Tibial nerve (tissue), 4 donors: ENCODE measurements around the gene AQP1. TPM values are rescaled to one million over a fixed set of nuclear protein-coding genes. Genes with fewer than 3 reads are reported as not detected.

Source experiments
- DNase-seq, 2 donors: peaks; one replicate each; pipeline ENCODE4 v3.0.0-alpha.2; 2019; ENCODE audit warnings: low spot score in 2 of 2
- H3K27ac ChIP-seq, 4 donors: fragments of 200-600 bp; sonication (generic) in 3 of 4; one replicate each; pipeline ENCODE4 v1.5.1; 2017 to 2019; ENCODE audit warnings: mild to moderate bottlenecking in 1 of 4
- H3K27me3 ChIP-seq, 2 donors: fragments of 200-600 bp; sonication (generic) in 1 of 2; one replicate each; pipeline versions ENCODE4 v1.5.1 to v1.6.0; 2017 to 2019
- H3K36me3 ChIP-seq, 3 donors: fragments of 200-600 bp; sonication (generic); one replicate each; pipeline ENCODE4 v1.5.1; 2018 to 2019
- H3K4me1 ChIP-seq, 4 donors: fragments of 200-600 bp; sonication (generic) in 3 of 4; one replicate each; pipeline ENCODE4 v1.5.1; 2017 to 2019
- H3K4me3 ChIP-seq, 4 donors: fragments of 200-600 bp; sonication (generic) in 3 of 4; one replicate each; pipeline ENCODE4 v1.5.1; 2017 to 2019; ENCODE audit warnings: mild to moderate bottlenecking in 1 of 4, moderate library complexity in 1 of 4
- H3K9me3 ChIP-seq, 4 donors: fragments of 200-600 bp; sonication (generic) in 3 of 4; one replicate each; pipeline ENCODE4 v1.5.1; 2017 to 2019
- EP300 ChIP-seq, 2 donors: sonication (generic); formaldehyde crosslinking; IDR thresholded peaks; one replicate each; pipeline ENCODE4 v1.6.1; 2017; ENCODE audit warnings: antibody characterized with exemption in 2 of 2, mild to moderate bottlenecking in 1 of 2
- POLR2A ChIP-seq, 2 donors: fragments of 450-650 bp; IDR thresholded peaks; one replicate each; pipeline ENCODE4 v1.6.1; 2017; ENCODE audit warnings: antibody characterized with exemption in 2 of 2, mild to moderate bottlenecking in 2 of 2, moderate library complexity in 2 of 2
- WGBS, 2 donors: methylation state at CpG; one replicate each; pipeline ENCODE4 v1.1.5; 2018; 5-methylcytosine and 5-hydroxymethylcytosine counted together
- total RNA-seq, 4 donors: library from RNA; depleted of rRNA; stranded (reverse); fragments of >200 nt; gene quantifications; one replicate each; pipeline ENCODE4 v1.1.0, GENCODE V29; 2016
- TF ChIP-seq, protein P1 (sequence below), 5 experiments: fragments of 200-600 bp in 3 of 5; fragments of 450-650 bp in 2 of 5; sonication (generic) in 3 of 5; IDR thresholded peaks; one replicate each; pipeline ENCODE4 v1.5.1; 2016 to 2019; ENCODE audit warnings: antibody characterized with exemption in 5 of 5, mild to moderate bottlenecking in 3 of 5, moderate library complexity in 2 of 5

Gene AQP1
- total RNA-seq, 4 donors from 2014 or later: 352 to 818 (median 624) TPM

DNA sequence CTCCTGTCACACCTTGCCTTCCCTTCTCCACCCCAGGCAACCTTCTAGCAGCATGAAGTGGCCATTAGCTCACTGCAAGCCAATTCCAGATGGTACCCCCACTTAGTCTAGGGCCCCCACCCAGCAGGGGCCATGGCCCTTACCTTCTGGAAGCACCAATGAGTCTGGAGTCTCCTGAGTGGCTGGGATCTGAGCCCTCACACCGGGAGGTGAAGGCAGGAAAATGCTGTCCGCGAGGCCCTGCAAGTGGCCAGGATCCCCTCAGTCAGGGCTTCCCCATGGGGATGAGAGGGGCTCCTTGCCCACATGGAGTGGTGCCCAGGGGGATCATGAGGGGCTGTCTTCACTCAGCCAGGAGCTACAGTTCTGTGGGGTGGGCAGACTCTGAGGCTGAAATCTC, 4.6 kb downstream of the AQP1 start:
- peak overlapping the region in 1 of 4 donors; percentile 49 for H3K4me3 ChIP-seq
- peak overlapping the region in 3 of 4 donors; percentile 58 to 78 (median 65) for H3K27ac ChIP-seq
- TF ChIP-seq, protein P1, sequence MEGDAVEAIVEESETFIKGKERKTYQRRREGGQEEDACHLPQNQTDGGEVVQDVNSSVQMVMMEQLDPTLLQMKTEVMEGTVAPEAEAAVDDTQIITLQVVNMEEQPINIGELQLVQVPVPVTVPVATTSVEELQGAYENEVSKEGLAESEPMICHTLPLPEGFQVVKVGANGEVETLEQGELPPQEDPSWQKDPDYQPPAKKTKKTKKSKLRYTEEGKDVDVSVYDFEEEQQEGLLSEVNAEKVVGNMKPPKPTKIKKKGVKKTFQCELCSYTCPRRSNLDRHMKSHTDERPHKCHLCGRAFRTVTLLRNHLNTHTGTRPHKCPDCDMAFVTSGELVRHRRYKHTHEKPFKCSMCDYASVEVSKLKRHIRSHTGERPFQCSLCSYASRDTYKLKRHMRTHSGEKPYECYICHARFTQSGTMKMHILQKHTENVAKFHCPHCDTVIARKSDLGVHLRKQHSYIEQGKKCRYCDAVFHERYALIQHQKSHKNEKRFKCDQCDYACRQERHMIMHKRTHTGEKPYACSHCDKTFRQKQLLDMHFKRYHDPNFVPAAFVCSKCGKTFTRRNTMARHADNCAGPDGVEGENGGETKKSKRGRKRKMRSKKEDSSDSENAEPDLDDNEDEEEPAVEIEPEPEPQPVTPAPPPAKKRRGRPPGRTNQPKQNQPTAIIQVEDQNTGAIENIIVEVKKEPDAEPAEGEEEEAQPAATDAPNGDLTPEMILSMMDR (IDR thresholded peaks at IDR 0.05): no peak
- no peak for TF ChIP-seq EP300 (IDR thresholded peaks at IDR 0.05)
- DNase-seq: no peak
- no peaks in the 10 kb centered on the region for H3K9me3 ChIP-seq
- peaks cover 0 to 94% (median 12%) of the 10 kb centered on the region in 4 donors for H3K4me1 ChIP-seq
- H3K27me3 ChIP-seq: no peaks in the 10 kb centered on the region
- WGBS, 2 donors: 67 to 82% methylated on average over 3 of the region's 3 CpGs
- H3K36me3 ChIP-seq: no peaks in the 10 kb centered on the region

DNA sequence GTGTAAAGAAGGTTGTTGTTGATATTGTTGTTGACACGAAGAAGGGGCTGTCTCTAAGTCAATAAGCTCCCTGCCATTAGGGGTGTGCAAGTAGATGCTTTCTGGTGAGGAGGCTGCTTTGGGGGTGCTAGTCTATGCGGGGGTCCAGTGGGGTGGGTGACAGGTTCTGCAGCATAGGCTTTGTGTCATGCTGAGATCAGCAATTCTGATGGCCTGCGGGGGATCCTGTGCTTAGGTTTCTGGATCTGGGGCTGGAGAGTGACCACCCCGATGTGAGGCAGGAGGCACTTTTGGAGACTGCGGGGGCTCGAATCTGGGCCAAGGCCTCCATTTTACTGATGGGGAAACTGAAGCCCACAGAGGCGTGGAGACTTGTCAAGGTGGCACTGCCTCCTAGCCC, 5.1 kb downstream of the AQP1 start:
- H3K27me3 ChIP-seq: no peaks in the 10 kb centered on the region
- H3K4me3 ChIP-seq: peak overlapping the region in 1 of 4 donors; percentile 49
- TF ChIP-seq POLR2A (IDR thresholded peaks at IDR 0.05): no peak
- TF ChIP-seq, protein P1 (IDR thresholded peaks at IDR 0.05): no peak
- no peak for TF ChIP-seq EP300 (IDR thresholded peaks at IDR 0.05)
- H3K27ac ChIP-seq: peak overlapping the region in 1 of 4 donors; percentile 65
- DNase-seq: no peak
- WGBS, 2 donors: 55 to 68% methylated on average over 7 of the region's 7 CpGs
- peaks cover 0 to 94% (median 12%) of the 10 kb centered on the region in 4 donors for H3K4me1 ChIP-seq
- H3K36me3 ChIP-seq: no peaks in the 10 kb centered on the region
- no peaks in the 10 kb centered on the region for H3K9me3 ChIP-seq

DNA sequence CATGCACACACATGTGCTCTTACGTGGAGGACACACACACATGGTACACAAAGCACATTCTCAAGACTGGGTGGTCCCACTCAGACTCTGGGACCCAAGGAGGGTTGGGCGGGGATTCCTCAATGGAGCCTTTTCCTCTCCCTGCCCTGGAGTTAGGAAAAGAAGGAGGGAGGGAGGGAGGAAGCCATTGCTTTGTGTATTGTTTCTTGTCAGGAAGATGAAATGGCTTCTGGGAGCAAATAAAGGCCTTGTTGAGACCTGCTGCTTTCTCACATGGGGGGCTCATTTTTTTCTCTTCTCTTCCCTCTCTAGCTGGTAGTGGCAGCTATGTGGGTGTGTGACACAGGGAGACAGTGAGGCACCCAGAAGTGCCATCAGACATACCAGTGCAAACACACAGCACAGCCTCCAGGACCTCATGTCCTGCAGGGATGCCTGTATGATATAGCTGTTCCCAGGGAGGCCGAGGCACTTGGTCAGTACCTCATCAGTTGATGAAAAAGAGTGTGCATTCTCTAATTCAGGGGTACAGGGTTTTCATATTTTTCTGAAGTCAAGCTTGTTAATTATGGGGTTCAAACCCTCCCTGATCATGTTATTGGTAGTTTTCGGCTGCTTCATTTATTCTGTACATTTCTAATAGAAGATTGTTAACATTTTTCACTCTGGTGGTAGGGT, 5.7 kb downstream of the AQP1 start:
- TF ChIP-seq EP300 (IDR thresholded peaks at IDR 0.05) (no peak), POLR2A (IDR thresholded peaks at IDR 0.05) (no peak)
- TF ChIP-seq, protein P1 (IDR thresholded peaks at IDR 0.05): no peak
- Histone ChIP-seq H3K4me1 (peaks cover 0 to 88% (median 12%) of the 10 kb centered on the region in 4 donors), H3K4me3 (peak overlapping the region in 1 of 4 donors; percentile 49), H3K27ac (peak overlapping the region in 2 of 4 donors; percentile 52 to 65), H3K9me3 (no peaks in the 10 kb centered on the region), H3K27me3 (no peaks in the 10 kb centered on the region), H3K36me3 (peaks cover 0 to 2% (median 0%) of the 10 kb centered on the region in 3 donors)
- WGBS, 2 donors: 58 to 66% methylated on average over 4 of the region's 4 CpGs
- no peak for DNase-seq

DNA sequence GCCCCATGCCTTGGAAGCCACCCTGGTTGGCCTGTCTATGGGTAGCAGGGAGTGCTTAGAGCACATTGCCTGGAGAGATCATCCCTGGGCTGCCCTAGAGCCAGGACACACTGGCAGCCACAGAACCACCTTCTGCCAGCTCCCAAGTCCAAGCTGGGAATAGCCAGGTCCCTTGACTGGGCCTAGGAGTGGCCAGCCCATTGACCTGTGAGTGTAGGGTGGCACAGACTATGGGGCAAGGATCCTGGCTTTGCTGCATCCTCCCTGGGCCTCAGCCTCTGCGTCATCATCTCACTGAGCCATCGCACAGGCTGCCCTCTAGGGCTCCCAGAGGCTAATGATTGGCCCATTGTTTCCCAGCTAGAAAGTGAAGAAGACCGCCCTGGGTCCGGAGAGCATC, 7.0 kb downstream of the AQP1 start:
- no peak for DNase-seq
- Histone ChIP-seq H3K27me3 (no peaks in the 10 kb centered on the region), H3K27ac (peak overlapping the region in 2 of 4 donors; percentile 71 to 72), H3K9me3 (no peaks in the 10 kb centered on the region), H3K36me3 (peaks cover 0 to 15% (median 0%) of the 10 kb centered on the region in 3 donors), H3K4me1 (peaks cover 0 to 76% (median 12%) of the 10 kb centered on the region in 4 donors), H3K4me3 (no peak overlapping the region)
- WGBS, 2 donors: 76 to 82% methylated on average over 4 of the region's 4 CpGs
- TF ChIP-seq EP300 (IDR thresholded peaks at IDR 0.05) (no peak), POLR2A (IDR thresholded peaks at IDR 0.05) (no peak)
- TF ChIP-seq, protein P1 (IDR thresholded peaks at IDR 0.05): no peak

DNA sequence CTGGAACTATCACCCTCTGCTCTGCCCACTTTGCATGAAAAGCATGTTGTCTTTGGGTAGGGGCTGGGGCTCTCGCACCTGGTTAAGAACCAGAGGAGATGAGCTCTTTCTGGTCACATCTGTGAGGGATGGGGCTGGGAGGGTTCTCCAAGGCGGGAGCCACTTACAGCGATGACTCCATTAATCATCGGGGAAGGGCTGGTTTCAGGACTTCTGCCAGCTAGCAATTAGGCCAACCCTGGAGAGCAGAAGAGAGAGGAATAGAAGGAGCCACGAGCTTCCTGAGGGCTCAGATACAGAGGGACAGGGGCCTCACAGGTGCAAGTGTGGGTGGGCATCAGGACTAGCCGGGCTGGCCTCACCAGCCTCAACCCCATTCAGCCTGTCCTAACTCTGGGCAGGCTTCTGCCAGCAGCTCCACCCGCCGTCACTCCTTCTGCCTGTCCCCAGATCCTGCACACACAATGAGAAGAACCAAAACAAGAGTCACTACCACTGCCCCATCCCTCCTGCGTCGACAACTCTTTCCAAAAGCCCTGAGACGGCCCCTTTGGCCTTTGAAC, 8.4 kb downstream of the AQP1 start:
- Histone ChIP-seq H3K4me3 (no peak overlapping the region), H3K4me1 (peaks cover 0 to 63% (median 3%) of the 10 kb centered on the region in 4 donors), H3K36me3 (peaks cover 0 to 30% (median 0%) of the 10 kb centered on the region in 3 donors), H3K27me3 (no peaks in the 10 kb centered on the region), H3K27ac (peak overlapping the region in 2 of 4 donors; percentile 43 to 72), H3K9me3 (no peaks in the 10 kb centered on the region)
- DNase-seq: peak in 1 of 2 donors; percentile 8
- TF ChIP-seq POLR2A (IDR thresholded peaks at IDR 0.05) (no peak), EP300 (IDR thresholded peaks at IDR 0.05) (no peak)
- TF ChIP-seq, protein P1 (IDR thresholded peaks at IDR 0.05): no peak
- 62 to 64% methylated on average over 11 of the region's 11 CpGs for WGBS, 2 donors
